Measurements from ENCODE around the gene SGPP2.

SGPP2 gene

DNA sequence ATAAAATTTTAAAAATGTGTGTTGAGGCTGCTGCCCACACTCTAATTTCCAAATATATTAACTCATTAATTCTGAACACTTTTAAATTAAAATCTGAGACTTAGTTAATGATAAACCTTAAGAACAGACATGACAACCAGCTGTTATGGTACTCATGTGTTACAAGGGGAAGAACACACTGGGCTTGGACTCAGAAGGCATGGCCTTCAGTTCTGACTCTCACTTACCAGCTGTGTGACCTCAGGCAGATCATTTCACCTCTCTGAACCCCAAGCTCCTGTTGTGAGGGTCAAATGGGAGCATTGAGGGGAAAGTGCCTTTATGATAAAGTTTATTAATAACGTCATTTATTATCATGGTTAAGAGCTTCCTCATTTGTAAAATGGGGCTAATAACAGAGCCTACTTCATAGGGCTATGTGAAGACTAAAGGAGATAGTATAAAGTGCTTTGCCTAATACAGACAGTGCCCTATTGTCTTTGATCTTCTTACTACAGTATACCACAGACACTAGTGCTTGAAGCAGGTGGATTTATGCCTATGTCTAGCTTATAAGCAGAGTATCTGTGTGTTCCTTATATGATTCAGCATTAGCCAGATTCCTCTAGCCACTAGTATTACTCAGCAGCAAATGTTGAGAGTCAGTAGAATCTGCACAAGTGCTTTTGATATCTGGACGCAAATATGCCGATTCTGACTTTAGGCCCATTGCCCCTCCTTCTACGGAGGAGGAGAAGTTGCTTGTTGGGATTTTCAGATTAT is 99.6 kb downstream of the SGPP2 start:
- DNase-seq (ENCODE audit: low read depth in 2 of 3, low spot score in 1 of 3) = no peak

DNA sequence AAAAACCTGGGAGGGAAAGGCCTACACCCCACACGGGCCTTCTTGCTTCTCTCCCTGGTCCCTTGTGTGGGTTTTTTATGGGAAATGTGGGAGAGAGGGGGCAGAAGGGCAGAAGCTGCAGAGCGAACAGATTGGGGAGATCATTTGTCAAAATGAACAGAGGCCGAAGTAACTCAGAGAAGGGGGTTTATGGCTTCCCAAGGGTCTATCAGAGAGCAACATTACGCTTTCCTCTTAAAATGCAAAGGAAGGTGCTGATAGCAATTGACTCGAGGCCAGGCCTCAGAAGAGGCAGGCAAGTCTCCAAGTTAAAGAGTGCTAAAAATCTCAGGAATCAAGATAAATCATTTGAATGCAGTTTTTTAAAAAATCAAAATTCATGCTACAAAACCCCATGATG is 101.5 kb downstream of the SGPP2 start:
- DNase-seq (ENCODE audit: low read depth in 2 of 3, low spot score in 1 of 3) = no peak

DNA sequence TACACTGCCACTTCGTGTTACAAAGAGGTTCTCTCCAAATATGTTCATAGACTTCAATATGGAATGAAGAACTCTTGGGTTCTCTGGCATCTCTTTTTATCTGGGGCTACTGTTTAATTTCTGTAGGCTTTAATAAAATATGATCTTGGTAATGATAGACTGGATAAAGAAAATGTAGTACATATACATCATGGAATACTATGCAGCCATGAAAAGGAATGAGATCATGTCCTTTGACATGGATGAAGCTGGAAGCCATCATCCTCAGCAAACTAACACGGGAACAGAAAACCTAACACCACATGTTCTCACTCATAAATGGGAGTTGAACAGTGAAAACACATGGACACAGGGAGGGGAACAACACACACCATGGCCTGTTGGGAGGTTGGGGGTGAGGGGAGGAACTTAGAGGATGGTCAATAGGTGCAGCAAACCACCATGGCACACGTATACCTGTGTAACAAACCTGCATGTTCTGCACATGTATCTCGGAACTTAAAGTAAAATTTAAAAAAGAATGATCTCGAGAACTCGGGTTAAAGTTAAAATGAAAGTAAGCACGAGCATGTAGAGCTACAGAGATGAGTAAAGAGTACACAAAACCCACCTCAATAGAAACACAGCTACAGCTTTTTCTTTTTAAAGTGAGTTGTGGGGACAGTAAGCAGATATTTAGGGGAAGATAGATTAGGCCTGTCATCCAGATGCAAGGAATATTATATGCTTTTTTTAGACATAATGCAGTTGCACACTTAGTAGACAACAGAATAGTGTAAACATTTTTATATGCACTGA is 102.3 kb downstream of the SGPP2 start:
- DNase-seq (ENCODE audit: low read depth in 2 of 3, low spot score in 1 of 3) = no peak

DNA sequence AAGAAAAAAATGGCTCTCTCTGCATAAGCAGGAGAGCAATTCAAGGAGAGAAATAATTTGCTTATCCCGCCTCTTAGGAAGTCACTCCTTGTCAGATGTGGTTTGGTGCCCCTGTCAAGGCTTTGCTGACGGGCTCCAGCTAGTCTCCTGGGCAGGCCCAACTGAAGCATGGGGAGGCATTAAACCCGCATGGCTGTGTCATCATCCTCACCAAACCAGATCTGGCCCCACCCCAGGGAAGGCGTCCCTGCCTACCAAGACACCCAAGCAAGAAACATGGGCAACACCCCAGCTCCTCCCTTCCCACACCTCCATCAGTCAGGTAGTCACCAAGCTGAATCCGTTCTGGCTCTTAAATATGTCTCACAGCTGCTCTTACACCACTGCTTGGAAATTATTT is 108.0 kb downstream of the SGPP2 start:
- DNase-seq (ENCODE audit: low read depth in 2 of 3, low spot score in 1 of 3) = no peak

DNA sequence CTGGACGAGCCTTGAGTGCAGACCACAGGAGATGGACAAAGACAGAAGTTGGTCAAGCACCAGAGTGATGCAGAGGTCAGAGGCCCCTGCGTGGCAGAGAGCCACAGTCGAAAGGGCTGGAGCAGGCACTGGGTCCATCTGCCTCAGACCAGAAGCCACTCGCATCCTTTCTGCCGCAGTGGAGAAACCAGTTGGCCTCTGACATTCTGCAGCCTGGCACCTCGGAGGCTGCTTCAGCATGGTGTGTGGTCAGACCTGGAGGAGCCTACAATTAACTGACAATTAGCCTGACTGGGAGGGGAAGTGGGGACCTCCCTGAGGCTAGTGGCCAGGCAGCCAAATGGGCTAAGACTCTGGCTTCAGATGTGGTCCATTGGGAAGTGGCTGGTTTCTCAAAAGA is 111.1 kb downstream of the SGPP2 start:
- DNase-seq (ENCODE audit: low read depth in 2 of 3, low spot score in 1 of 3) = no peak

DNA sequence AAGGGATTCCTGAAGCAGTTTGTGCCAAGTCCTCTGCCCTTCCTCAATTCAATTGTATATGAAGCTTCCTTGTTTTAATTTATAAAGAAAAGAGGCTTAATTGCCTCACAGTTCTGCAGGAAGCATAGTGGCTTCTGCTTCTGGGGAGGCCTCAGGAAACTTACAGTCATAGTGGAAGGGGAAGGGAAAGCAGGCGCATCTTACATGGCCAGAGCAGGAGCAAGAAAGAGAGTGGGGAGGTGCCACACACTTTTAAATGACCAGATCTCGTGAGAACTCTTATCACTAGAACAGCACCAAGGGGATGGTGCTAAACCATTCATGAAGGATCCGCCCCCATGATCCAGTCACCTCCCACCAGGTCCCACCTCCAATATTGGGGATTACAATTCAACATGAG is 114.2 kb downstream of the SGPP2 start:
- no peak for DNase-seq (ENCODE audit: low read depth in 2 of 3, low spot score in 1 of 3)

DNA sequence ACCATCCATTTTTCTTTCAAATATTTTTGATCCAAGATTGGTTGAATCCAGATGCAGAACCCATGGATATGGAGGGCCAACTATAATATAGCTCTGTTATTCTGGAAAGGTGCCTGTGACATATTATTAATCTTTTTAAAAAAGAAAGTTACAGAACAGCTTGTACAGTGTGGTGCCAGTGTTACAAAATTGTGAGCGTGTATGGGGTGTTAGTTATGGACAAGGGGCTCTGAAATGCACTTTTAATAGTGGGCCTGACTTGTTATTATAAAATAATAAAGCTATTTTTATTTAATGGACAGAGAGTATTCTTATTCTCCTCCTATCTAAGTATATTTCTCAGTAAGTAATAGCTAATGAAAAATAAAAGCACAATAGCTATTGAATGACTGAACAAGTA is 120.3 kb downstream of the SGPP2 start:
- no peak for DNase-seq (ENCODE audit: low read depth in 2 of 3, low spot score in 1 of 3)

DNA sequence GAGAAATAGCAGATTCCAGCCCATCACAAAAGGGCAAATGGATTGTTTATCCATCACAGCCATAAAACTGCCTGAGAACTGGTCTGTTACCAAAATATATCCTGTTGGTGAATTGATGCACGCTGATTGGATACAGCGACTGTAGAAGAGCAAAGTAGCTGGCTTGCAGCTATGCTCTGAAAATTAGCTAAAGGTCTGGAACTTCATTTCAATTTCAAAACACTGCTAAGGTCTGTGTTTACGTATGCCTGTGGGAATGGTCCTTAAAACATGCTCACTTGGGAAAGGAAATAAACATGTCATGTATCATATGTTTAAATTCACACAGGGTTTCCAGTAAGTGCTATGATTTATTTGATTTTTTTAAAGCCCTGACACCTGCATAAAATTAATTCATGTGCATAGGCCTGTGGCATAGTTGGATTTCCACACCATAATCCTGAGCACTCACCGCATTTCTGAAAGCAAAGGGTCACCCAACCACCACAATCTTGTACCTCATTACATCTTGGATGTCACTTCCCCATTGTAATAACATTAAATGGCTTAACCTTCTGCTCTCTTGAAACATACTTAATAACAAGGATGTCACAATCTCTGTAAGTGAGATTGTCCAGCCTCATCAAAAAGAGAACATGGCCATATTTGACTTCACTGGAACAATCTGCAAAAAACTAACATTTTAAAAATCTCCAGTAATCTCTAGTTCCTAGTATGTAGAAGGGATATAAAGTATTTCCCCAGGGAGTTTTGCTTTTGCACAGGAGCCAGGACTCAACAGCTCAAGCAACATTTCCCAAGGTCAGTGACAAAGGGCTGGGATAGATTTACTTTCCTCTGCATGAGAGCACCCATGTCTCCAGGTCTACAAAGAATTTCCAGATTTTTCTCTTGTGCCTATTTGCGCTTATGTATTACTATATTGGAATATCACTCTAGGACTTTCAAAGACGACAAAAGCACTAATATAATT is 121.8 kb downstream of the SGPP2 start:
- no peak for DNase-seq (ENCODE audit: low read depth in 2 of 3, low spot score in 1 of 3)

DNA sequence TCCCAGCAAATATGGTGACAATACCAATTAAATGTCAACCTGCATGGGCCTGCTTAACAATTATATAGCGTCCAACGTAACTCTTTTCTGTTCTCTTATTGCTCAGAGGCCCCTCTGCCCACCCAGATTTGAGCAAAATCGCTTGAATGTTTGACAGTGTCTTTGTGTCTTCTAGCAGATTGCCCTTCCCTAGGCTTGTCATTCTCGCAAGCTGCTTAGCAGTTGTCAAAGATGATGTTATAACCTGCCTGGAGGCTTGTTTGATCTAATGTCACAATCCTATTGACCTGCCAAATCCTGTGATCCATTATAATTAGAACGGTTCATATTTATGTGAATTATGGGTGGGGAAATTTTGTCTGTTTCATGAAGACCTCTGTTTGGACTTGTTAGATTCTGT is 122.7 kb downstream of the SGPP2 start:
- DNase-seq (ENCODE audit: low read depth in 2 of 3, low spot score in 1 of 3) = no peak

DNA sequence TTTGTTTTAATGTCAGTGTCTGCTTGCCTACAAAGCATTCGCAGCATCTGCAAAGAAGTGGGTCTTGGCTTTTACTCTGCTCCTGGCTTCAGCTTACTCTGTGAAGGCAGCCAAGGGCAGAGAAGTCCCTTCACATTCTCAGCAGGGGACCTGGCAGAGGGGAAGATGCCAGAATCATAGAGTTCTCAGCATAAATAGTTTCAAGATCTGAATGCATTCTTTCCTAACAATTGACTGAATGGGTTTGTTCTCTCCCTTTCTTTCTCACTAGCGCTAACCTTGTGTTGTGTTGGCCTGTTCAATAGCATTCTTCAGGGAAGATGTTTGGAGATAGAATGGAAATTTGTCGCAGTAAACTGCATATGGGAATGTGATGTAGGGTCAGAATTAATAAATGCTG is 124.6 kb downstream of the SGPP2 start:
- no peak for DNase-seq (ENCODE audit: low read depth in 2 of 3, low spot score in 1 of 3)

DNA sequence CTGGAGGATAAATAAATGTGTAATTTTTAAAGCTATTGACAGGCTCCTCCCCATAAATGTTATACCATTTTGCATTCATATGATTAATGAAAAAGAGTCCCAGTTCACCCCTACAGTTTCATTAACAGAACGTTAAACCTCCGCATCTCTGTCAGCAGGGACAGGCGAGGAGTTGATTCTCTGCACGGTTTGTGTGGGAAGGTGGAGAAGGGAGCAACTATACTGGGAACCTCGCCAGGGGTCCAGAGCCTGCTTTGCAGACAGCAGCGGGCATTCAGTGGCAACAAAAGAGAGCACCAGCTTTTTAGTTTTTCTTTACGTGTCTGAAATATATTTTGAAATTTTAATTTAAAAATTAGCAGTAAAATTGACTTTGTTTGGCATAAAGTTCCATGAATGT is 130.2 kb downstream of the SGPP2 start:
- DNase-seq (ENCODE audit: low read depth in 2 of 3, low spot score in 1 of 3) = no peak

DNA sequence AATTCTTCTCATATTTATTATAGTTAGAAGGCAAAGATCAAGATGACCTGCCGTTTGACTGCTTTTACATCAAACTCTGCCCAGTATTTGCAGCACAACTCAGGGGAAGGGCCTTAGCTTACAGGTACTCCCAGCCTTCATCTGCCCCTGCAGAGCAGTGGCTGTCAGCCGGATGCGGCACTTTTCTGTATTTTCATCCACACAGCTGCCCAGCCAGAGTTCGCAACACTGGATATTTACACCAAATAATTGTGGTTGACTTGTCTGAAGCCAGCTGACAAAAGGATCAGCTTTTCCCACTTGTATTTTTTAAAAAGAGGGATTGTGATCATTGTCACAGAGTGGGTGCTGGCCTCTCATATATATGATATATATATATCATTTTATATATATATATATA is 136.8 kb downstream of the SGPP2 start:
- DNase-seq (ENCODE audit: low read depth in 2 of 3, low spot score in 1 of 3) = no peak

DNA sequence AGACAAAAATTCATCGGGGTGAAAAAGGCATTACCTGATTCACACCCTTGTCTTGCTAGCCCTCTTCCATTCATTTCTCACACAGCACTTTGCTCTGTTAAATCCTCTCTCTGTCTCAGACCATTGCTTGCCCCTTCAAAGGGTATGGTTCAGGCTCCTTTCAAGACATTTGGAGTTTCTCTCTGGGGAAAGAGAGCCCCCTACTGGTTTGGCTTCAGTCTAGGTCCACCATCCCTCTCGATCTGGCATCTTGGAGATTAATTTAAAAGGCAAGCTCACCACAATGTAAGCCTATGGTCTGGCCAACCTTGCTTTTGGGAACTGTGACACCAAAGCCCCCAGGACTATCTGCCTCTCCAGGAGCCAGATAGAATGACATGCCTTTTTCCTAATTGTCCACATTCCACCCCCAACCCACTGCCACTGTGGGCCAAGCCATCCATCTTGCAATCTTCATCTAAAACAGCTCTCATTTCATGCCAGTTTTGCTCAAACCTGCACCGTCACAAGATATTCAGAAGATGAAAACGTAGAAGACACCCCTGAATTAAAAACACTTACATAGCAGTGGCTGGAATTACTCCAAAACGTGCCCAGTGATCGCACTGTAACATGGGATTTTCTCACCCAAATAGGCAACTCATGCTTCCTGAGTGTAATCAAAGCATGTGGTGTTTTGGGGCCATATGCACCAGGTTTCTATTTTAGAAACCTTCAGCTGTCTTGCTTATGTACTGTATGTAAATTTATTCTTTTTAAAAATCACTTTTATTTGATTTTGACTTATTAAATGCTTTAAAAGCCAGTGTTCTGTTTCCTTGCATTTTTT is 137.7 kb downstream of the SGPP2 start:
- peak in 2 of 3 donors; percentile 4 to 47 for DNase-seq (ENCODE audit: low read depth in 2 of 3, low spot score in 1 of 3)

DNA sequence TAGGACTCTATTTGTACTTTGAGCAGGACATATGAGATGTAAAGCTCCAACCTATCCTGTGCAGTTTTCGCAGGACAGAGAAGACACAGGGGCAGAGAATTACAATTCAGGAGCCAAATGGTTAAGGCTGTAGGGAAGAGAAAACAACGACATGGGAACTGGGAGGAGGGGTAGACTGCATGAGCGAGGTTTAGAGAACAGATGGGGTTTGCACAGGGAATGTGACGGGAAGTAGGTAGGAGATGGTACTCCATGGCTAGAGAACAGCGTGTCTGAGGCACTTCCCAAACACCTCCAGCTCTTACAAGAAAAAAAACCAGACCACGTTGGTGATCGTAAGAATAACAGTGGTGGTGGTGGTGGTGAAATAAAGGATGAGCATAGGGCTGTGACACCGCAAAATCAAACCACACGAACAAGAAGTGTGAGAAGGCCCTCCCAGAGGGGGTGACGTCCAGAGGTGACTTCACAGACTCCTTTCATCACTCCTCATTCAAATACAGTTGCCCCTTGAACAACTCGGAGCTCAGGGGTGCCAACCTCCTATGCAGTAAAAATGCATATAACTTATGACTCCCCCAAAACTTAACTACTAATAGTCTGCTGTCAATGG is 138.9 kb downstream of the SGPP2 start:
- no peak for DNase-seq (ENCODE audit: low read depth in 2 of 3, low spot score in 1 of 3)

DNA sequence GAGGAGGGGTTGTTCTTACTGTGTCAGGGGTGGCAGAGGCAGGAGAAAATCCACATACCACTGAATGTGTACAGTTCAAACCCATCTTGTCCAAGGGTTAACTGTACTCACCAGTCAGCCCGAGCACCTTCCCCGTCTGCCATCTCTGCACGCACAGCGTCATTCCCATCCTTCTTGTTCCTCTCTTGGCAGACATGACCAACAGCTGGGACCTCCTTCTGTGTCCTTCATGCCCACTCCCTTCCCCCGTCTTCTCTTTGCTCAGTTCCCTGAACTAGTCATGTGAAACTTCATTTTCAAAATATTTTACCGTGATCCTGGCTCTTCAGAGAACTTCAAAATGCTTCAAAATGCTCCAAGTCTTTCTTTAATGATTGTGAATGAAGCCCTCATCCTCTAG is 139.6 kb downstream of the SGPP2 start:
- no peak for DNase-seq (ENCODE audit: low read depth in 2 of 3, low spot score in 1 of 3)

DNA sequence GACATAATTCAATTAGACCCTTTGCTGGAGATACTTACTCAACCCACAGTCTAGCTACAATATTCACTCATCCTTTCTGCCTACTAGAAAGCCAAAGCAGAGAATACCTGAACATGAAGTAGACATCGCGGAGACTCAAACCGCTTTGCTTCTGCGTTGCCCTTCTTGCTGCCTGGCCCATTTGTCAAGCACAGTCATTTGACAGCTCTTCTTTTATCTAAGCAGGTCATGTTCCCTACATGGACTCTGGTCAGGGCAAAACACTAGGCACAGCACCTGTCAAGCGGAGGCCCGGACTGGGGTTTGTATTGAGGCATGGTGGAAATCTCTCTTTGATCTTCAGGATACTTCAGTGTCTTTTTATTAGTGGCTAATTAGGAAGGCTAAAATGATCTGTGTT is 141.9 kb downstream of the SGPP2 start:
- DNase-seq (ENCODE audit: low read depth in 2 of 3, low spot score in 1 of 3) = no peak

DNA sequence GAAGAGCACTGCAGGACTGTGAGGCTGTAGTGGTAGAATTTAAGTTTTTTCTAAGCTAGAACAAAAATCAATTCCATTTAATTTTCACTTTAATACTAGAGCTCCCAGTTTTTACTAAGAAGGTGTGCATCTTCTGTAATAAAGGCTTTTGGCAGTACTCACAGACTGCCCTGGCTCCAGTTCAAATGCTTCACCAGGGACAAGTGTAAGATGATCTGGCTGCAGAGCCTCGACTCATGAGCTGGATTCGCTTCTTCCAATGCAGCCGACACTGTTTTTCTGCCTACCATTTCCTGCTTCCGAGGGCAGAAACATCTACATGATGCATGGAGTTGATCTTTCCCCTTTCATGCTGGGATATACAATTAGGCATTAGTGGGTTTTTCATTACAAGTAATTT is 144.5 kb downstream of the SGPP2 start:
- DNase-seq (ENCODE audit: low read depth in 2 of 3, low spot score in 1 of 3) = no peak

DNA sequence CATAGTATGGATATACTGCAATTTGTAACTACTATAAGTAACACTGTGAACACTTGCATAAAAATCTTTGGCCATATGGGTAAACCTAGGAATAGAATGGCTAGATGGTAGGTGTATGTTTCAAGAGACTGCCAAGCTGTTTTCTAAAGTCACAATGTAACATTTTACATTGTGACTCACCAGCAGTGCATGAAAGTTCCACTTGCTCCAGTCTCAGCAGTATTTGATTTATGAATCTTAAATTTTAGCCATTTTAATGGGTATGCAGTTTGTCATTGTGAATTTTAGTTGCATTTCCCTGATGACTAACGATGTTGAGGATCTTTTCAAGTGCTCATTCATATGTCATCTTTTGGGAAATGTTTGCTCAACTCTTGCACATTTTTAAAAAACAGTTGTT is 145.5 kb downstream of the SGPP2 start:
- DNase-seq (ENCODE audit: low read depth in 2 of 3, low spot score in 1 of 3) = no peak

DNA sequence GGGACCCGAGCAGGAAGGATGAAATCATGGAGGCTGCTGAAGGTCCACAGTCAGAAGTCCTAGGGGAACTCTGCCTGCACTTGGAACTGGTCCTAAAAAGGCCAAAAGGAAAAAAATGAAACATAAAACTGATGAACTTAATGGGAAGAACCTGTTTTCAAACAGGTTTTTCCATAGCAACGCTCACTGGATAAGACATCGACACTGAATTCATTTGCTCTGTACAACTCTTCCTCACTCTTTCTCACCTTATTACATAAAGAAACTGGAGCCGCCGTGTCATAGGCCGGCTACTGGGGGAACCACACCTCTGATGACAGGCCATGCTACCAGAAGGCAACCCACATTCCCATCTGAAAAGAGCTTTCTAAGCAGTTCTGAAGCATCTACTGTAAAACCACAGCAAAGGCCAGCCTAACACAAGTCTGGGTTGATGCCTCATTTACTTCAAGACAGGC is 147.9 kb downstream of the SGPP2 start:
- no peak for DNase-seq (ENCODE audit: low read depth in 2 of 3, low spot score in 1 of 3)

DNA sequence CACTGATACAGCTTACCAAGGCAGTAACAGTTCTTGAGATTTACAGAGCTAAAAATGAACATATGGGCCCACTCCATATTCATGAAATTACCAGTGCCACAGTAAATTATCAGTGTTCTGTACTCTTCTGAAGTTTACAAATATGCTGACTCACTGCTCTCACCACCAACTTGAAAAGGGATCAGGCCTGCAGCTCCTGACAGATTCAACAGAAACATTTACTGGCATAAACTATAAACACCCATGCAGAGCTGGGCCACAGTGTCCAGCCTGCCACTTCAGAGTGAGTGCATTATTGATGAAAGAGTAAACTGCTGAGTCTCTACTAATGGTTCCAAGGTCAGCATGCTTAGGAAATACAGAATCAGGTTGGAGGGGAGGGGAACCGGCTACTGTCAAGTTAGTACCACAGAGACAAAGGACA is 148.4 kb downstream of the SGPP2 start:
- DNase-seq (ENCODE audit: low read depth in 2 of 3, low spot score in 1 of 3) = no peak
